ENCODE results near the gene SERPINF2. TPM values are rescaled to one million over a fixed set of nuclear protein-coding genes. Genes with fewer than 3 reads are reported as not detected.
"Not testable (repeated sequence)": the region's sequence is repeated elsewhere in the genome, so short reads cannot be mapped to it uniquely, and the experiment has no call there.

The SERPINF2 gene
- total RNA-seq, 1 donor from 2014 or later: 0.37 TPM

GRCh38 chr17:1789936-1790335 lies 47.3 kb downstream of the SERPINF2 start:
- H3K27ac Mint-ChIP-seq (ENCODE audit: unreplicated experiment): no peak overlapping the region

DNA sequence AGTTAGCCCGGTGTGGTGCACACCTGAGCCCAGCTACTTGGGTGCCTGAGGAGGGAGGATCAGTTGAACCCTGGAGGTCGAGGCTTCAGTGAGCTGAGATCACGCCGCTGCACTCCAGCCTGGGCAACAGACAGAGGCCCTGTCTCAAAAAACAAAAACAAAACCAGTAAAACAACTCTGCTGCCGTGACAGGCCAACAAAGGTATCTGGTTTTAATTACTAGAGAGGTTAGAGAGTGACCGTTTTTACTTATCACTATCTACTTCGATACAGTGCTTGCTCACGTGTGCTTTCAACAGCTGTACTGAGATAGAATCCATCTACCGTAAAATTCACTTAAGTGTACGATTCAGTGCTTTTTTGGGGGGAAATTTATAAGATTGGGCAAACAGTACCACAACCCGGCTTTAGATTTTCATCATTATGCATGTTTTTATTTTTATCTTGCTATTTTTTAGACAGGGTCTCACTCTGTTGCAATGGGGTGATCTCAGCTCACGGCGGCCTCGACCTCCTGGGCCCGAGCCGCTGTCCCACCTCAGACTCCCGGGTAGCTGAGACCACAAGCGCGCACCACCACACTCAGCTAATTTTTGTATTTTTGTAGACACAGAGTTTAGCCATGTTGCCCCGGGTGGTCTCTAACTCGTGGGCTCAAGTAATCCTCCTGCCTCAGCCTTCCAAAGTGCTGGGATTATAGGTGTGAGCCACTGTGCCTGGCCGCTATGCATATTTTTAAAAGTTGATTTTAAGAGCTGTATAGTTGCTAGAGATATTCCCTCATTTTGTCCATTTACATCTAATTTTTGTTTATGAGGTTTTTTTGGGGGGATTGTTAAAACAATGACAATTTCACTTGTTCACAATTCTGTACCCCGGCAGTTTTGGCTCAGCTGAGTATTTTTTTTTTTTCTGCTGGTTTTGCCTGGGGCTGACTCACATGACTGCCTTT lies 50.1 kb downstream of the SERPINF2 start:
- H3K27me3 Mint-ChIP-seq (ENCODE audit: unreplicated experiment): peaks cover 2% of the 10 kb centered on the region
- H3K27ac Mint-ChIP-seq (ENCODE audit: unreplicated experiment): no peak overlapping the region
- TF ChIP-seq, protein P1, sequence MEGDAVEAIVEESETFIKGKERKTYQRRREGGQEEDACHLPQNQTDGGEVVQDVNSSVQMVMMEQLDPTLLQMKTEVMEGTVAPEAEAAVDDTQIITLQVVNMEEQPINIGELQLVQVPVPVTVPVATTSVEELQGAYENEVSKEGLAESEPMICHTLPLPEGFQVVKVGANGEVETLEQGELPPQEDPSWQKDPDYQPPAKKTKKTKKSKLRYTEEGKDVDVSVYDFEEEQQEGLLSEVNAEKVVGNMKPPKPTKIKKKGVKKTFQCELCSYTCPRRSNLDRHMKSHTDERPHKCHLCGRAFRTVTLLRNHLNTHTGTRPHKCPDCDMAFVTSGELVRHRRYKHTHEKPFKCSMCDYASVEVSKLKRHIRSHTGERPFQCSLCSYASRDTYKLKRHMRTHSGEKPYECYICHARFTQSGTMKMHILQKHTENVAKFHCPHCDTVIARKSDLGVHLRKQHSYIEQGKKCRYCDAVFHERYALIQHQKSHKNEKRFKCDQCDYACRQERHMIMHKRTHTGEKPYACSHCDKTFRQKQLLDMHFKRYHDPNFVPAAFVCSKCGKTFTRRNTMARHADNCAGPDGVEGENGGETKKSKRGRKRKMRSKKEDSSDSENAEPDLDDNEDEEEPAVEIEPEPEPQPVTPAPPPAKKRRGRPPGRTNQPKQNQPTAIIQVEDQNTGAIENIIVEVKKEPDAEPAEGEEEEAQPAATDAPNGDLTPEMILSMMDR (IDR thresholded peaks at IDR 0.05; ENCODE audit: partially characterized antibody, unreplicated experiment): no peak
- H3K4me1 Mint-ChIP-seq (ENCODE audit: low read depth, unreplicated experiment): peaks cover 8% of the 10 kb centered on the region
- peaks cover 2% of the 10 kb centered on the region for H3K9me3 Mint-ChIP-seq (ENCODE audit: unreplicated experiment)
- H3K4me3 Mint-ChIP-seq (ENCODE audit: unreplicated experiment): no peak overlapping the region
- H3K36me3 Mint-ChIP-seq (ENCODE audit: unreplicated experiment): no peaks in the 10 kb centered on the region
- no peak for DNase-seq

More at GRCh38 chr17:1789936-1790335, 47.3 kb downstream of the SERPINF2 start:
- H3K36me3 Mint-ChIP-seq (ENCODE audit: unreplicated experiment): no peaks in the 10 kb centered on the region
- peaks cover 3% of the 10 kb centered on the region for H3K9me3 Mint-ChIP-seq (ENCODE audit: unreplicated experiment)
- H3K27me3 Mint-ChIP-seq (ENCODE audit: unreplicated experiment): peaks cover 2% of the 10 kb centered on the region
- DNase-seq: no peak
- peaks cover 4% of the 10 kb centered on the region for H3K4me1 Mint-ChIP-seq (ENCODE audit: low read depth, unreplicated experiment)
- TF ChIP-seq, protein P1 (IDR thresholded peaks at IDR 0.05; ENCODE audit: partially characterized antibody, unreplicated experiment): no peak
- no peak overlapping the region for H3K4me3 Mint-ChIP-seq (ENCODE audit: unreplicated experiment)

- TF ChIP-seq, protein P1 (IDR thresholded peaks at IDR 0.05; ENCODE audit: partially characterized antibody, unreplicated experiment): no peak
- peaks cover 2% of the 10 kb centered on the region for H3K27me3 Mint-ChIP-seq (ENCODE audit: unreplicated experiment)
- no peak overlapping the region for H3K27ac Mint-ChIP-seq (ENCODE audit: unreplicated experiment)
- no peak for DNase-seq
- H3K4me1 Mint-ChIP-seq (ENCODE audit: low read depth, unreplicated experiment): peaks cover 8% of the 10 kb centered on the region
- H3K36me3 Mint-ChIP-seq (ENCODE audit: unreplicated experiment): no peaks in the 10 kb centered on the region
- H3K9me3 Mint-ChIP-seq (ENCODE audit: unreplicated experiment): peaks cover 2% of the 10 kb centered on the region
- no peak overlapping the region for H3K4me3 Mint-ChIP-seq (ENCODE audit: unreplicated experiment)
Measured at GRCh38 chr17:1793447-1793806, 50.8 kb downstream of the SERPINF2 start.

DNA sequence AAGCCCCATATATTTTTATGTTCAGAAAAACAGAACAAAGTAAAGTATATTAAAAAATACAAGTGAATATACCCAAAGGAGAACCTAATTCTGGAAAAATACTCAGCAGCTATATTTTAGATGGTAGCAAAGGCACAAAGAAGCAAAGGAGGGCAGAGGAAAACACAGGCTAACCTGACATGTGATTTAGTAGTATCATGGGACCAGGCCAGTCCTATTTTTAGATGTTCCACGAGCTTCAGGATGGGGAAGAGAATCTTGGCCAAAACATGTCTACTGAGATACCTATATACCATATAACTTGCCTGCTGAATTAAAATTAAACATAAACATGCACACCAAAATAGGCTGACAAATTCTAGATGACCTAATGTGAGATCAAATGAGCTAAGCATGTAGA lies 54.1 kb downstream of the SERPINF2 start:
- H3K27ac Mint-ChIP-seq (ENCODE audit: unreplicated experiment): peak overlapping the region; percentile 80
- H3K36me3 Mint-ChIP-seq (ENCODE audit: unreplicated experiment): no peaks in the 10 kb centered on the region
- peak overlapping the region; percentile 74 for H3K4me3 Mint-ChIP-seq (ENCODE audit: unreplicated experiment)
- no peak for DNase-seq
- peaks cover 15% of the 10 kb centered on the region for H3K4me1 Mint-ChIP-seq (ENCODE audit: low read depth, unreplicated experiment)
- TF ChIP-seq, protein P1 (IDR thresholded peaks at IDR 0.05; ENCODE audit: partially characterized antibody, unreplicated experiment): no peak
- peaks cover 4% of the 10 kb centered on the region for H3K27me3 Mint-ChIP-seq (ENCODE audit: unreplicated experiment)
- H3K9me3 Mint-ChIP-seq (ENCODE audit: unreplicated experiment): peaks cover 4% of the 10 kb centered on the region

- Mint-ChIP-seq H3K9me3 (ENCODE audit: unreplicated experiment) (peaks cover 4% of the 10 kb centered on the region), H3K27me3 (ENCODE audit: unreplicated experiment) (peaks cover 4% of the 10 kb centered on the region), H3K27ac (ENCODE audit: unreplicated experiment) (peak overlapping the region; percentile 80), H3K36me3 (ENCODE audit: unreplicated experiment) (no peaks in the 10 kb centered on the region), H3K4me3 (ENCODE audit: unreplicated experiment) (peak overlapping the region; percentile 74), H3K4me1 (ENCODE audit: low read depth, unreplicated experiment) (peaks cover 15% of the 10 kb centered on the region)
- DNase-seq: peak; percentile 47
- TF ChIP-seq, protein P1 (IDR thresholded peaks at IDR 0.05; ENCODE audit: partially characterized antibody, unreplicated experiment): no peak
Measured at GRCh38 chr17:1797323-1797722, 54.7 kb downstream of the SERPINF2 start.

- not testable (repeated sequence) for H3K9me3 Mint-ChIP-seq (ENCODE audit: unreplicated experiment); H3K27me3 Mint-ChIP-seq (ENCODE audit: unreplicated experiment); H3K4me3 Mint-ChIP-seq (ENCODE audit: unreplicated experiment); DNase-seq; H3K27ac Mint-ChIP-seq (ENCODE audit: unreplicated experiment); H3K36me3 Mint-ChIP-seq (ENCODE audit: unreplicated experiment)
- H3K4me1 Mint-ChIP-seq (ENCODE audit: low read depth, unreplicated experiment): peaks cover 15% of the 10 kb centered on the region
Measured at GRCh38 chr17:1797846-1798245, 55.2 kb downstream of the SERPINF2 start.
